CD4-positive, alpha-beta T cell treated with Interleukin-15 for 1 hour (primary cell): ENCODE data around the gene YBEY.

Source experiments
- DNase-seq: peaks from one replicate; pipeline ENCODE4 v3.0.0-alpha.2; 2020

Gene YBEY

GRCh38 chr21:46334351-46335140 lies 48.4 kb downstream of the YBEY start:
- no peak for DNase-seq

GRCh38 chr21:46336603-46337002 lies 50.5 kb downstream of the YBEY start:
- no peak for DNase-seq

DNA sequence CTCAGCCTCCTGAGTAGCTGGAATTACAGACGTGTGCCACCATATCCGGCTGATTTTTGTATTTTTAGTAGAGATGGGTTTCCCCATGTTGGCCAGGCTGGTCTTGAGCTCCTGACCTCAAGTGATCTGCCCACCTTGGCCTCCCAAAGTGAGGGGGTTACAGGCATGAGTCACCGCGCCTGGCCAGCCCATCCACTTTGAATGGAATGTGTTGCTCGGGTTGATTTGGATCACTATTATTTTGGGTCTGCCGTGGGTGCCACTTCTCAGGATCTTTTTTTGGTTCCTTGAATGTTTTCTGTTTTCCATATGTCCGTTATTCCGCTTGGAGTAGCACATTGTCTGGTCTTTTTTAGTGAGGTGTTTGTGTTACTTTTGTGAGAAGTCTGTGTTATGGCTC lies 54.9 kb downstream of the YBEY start:
- DNase-seq, result no peak

GRCh38 chr21:46344219-46344915 lies 58.2 kb downstream of the YBEY start:
- DNase-seq, result no peak

DNA sequence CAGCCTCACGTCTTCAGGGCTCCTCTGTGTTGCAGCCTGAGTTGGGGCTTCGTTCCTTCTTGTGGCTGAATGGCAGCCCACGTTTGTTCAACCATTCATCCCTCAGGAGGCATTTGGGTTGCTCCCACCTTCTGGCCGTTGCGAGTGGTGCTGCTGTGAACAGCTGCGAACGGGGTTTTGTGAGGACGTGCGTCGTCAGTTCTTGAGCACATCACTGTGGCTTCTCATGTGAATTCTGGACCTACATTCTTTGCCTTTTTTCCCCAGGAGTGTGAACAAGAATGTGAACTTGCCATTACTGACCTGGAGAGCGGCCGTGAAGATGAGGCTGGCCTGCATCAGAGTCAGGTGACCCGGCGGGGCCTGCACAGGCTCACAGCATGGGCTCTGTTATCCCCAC lies 59.7 kb downstream of the YBEY start:
- DNase-seq, result no peak

DNA sequence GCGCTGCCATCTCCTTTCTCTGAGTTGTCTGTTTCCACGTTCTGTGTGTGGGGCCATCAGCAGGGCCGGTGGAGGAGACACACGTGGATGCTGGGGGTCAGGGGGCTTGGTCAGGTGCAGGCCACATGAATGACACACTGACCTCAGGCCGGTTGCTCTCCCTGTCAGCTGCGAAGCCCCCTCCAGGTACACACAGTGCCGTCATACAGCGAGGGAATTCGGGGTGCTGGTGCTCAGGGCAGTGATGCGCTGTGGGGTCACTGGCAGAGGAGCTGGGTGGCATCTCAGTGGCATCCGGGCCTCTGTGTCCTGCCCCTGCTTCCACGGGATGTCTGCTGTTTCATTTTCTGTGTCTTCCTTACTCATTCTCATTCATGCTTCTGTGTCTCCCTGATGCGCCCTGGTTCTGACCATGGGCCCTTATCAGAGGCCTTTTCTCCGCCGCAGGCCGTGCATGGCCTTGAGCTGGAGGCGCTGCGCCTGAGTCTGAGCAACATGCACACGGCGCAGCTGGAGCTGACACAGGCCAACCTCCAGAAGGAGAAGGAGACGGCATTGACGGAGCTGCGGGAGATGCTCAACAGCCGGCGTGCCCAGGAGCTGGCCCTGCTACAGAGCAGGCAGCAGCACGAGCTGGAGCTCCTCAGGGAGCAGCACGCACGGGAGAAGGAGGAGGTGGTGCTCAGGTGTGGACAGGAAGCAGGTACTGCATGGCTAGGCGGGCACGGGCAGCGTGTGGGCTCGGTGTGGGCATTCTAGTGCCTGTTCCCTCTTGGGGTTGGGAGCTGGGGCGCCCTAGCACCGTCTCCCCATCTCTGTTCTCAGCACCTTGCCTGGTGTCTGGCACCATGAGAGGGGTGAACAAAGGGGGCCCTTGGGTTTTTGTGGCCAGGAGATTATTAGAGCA lies 60.4 kb downstream of the YBEY start:
- no peak for DNase-seq

DNA sequence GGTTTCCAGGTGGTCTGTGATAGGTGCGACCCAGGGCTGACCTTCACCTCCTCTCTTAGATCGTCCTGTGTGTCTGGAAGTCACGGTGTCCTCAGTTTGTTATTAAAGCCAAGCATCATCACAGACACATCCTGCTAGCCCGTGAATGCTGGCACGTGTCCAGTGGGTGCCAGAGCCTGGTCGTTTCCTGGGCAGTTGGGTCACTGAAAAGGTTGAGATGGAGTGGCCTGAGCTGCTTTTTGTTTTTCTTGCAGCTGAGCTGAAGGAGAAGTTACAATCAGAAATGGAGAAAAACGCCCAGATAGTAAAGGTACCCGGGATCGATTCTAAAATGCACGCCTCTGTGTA lies 61.0 kb downstream of the YBEY start:
- DNase-seq, result no peak
